T-helper 2 cell treated with Interferon-gamma antibody and Interleukin-4, amounts not matched to agents 5 μg/mL and 100 μg/mL, for 36 hours (primary cell): Measurements from ENCODE around the gene USP17L12.
A peak's percentile ranks its signal among the peaks of the same experiment; 100 is the strongest.
"Not testable (repeated sequence)": the region's sequence is repeated elsewhere in the genome, so short reads cannot be mapped to it uniquely, and the experiment has no call there.

Source experiments
- DNase-seq: peaks from one replicate; pipeline ENCODE4 v3.0.0; 2021; ENCODE audit warnings: low spot score
- H3K27ac Mint-ChIP-seq: one replicate; pipeline ENCODE4 v1.8.0; 2021; ENCODE audit warnings: mild to moderate bottlenecking, mixed read lengths
- H3K27me3 Mint-ChIP-seq: one replicate; pipeline ENCODE4 v1.8.0; 2021; ENCODE audit warnings: low read depth, mixed read lengths
- H3K36me3 Mint-ChIP-seq: one replicate; pipeline ENCODE4 v1.8.0; 2021; ENCODE audit warnings: low read depth, mixed read lengths
- H3K4me1 Mint-ChIP-seq: one replicate; pipeline ENCODE4 v1.8.0; 2021; ENCODE audit warnings: low read depth, mixed read lengths
- H3K4me3 Mint-ChIP-seq: one replicate; pipeline ENCODE4 v1.8.0; 2022; ENCODE audit warnings: mild to moderate bottlenecking, moderate library complexity, mixed read lengths
- H3K9me3 Mint-ChIP-seq: one replicate; pipeline ENCODE4 v1.8.0; 2021; ENCODE audit warnings: mixed read lengths

Gene USP17L12

GRCh38 chr4:9219852-9220251 is at the start of gene USP17L12:
Gene USP17L12, plus strand, starts transcription at chr4:9220152. Its CDS starts 0 bp downstream, at chr4:9220152.
- not testable (repeated sequence) for H3K4me3 Mint-ChIP-seq, H3K27ac Mint-ChIP-seq, H3K9me3 Mint-ChIP-seq, H3K36me3 Mint-ChIP-seq, H3K4me1 Mint-ChIP-seq, DNase-seq, H3K27me3 Mint-ChIP-seq

GRCh38 chr4:9210357-9210756 is 9.6 kb upstream of the USP17L12 start, which contains the start of gene USP17L10:
Gene USP17L10, plus strand, starts transcription at chr4:9210657. Its CDS starts 0 bp downstream, at chr4:9210657.
- not testable (repeated sequence) for DNase-seq, H3K27ac Mint-ChIP-seq, H3K27me3 Mint-ChIP-seq, H3K4me3 Mint-ChIP-seq, H3K36me3 Mint-ChIP-seq, H3K9me3 Mint-ChIP-seq, H3K4me1 Mint-ChIP-seq

- H3K9me3 Mint-ChIP-seq, H3K27ac Mint-ChIP-seq, H3K4me1 Mint-ChIP-seq, H3K36me3 Mint-ChIP-seq, H3K4me3 Mint-ChIP-seq, H3K27me3 Mint-ChIP-seq, DNase-seq: not testable (repeated sequence)
Observed at GRCh38 chr4:9214701-9215100, 5.3 kb upstream of the USP17L12 start.

- DNase-seq, H3K27me3 Mint-ChIP-seq, H3K4me3 Mint-ChIP-seq, H3K36me3 Mint-ChIP-seq, H3K4me1 Mint-ChIP-seq, H3K27ac Mint-ChIP-seq, H3K9me3 Mint-ChIP-seq: not testable (repeated sequence)
Observed at GRCh38 chr4:9215105-9215504, 4.8 kb upstream of the USP17L12 start, which contains the start of gene USP17L11. Gene USP17L11, plus strand, starts transcription at chr4:9215405. Its CDS starts 0 bp downstream, at chr4:9215405.

- H3K27me3 Mint-ChIP-seq, DNase-seq, H3K36me3 Mint-ChIP-seq, H3K4me1 Mint-ChIP-seq, H3K9me3 Mint-ChIP-seq, H3K27ac Mint-ChIP-seq, H3K4me3 Mint-ChIP-seq: not testable (repeated sequence)
Observed at GRCh38 chr4:9224596-9224995, 4.6 kb downstream of the USP17L12 start, which contains the start of gene USP17L13. Gene USP17L13, plus strand, starts transcription at chr4:9224896. Its CDS starts 0 bp downstream, at chr4:9224896.

- H3K36me3 Mint-ChIP-seq, H3K4me1 Mint-ChIP-seq, H3K9me3 Mint-ChIP-seq, H3K27ac Mint-ChIP-seq, H3K27me3 Mint-ChIP-seq, H3K4me3 Mint-ChIP-seq: not testable (repeated sequence)
- DNase-seq: peak; percentile 3
Observed at GRCh38 chr4:9230249-9230648, 10.3 kb downstream of the USP17L12 start.

- not testable (repeated sequence) for H3K4me1 Mint-ChIP-seq, H3K36me3 Mint-ChIP-seq
Observed at GRCh38 chr4:9234085-9234484, 14.1 kb downstream of the USP17L12 start, which contains the start of gene USP17L15. Gene USP17L15, plus strand, starts transcription at chr4:9234385. Its CDS starts 0 bp downstream, at chr4:9234385.

GRCh38 chr4:9238461-9238860 is 18.5 kb downstream of the USP17L12 start:
- DNase-seq, H3K27ac Mint-ChIP-seq, H3K9me3 Mint-ChIP-seq, H3K4me1 Mint-ChIP-seq, H3K27me3 Mint-ChIP-seq, H3K36me3 Mint-ChIP-seq, H3K4me3 Mint-ChIP-seq: not testable (repeated sequence)

More at GRCh38 chr4:9234085-9234484, 14.1 kb downstream of the USP17L12 start, which contains the start of gene USP17L15:
- not testable (repeated sequence) for H3K27ac Mint-ChIP-seq, H3K4me3 Mint-ChIP-seq, DNase-seq, H3K27me3 Mint-ChIP-seq, H3K9me3 Mint-ChIP-seq

GRCh38 chr4:9243579-9243978 is 23.6 kb downstream of the USP17L12 start, which contains the start of gene USP17L17:
Gene USP17L17, plus strand, starts transcription at chr4:9243879. Its CDS starts 0 bp downstream, at chr4:9243879.
- H3K36me3 Mint-ChIP-seq, H3K27ac Mint-ChIP-seq, H3K27me3 Mint-ChIP-seq, H3K9me3 Mint-ChIP-seq, H3K4me1 Mint-ChIP-seq, H3K4me3 Mint-ChIP-seq, DNase-seq: not testable (repeated sequence)

- H3K27ac Mint-ChIP-seq, H3K4me1 Mint-ChIP-seq, H3K27me3 Mint-ChIP-seq, H3K9me3 Mint-ChIP-seq, H3K36me3 Mint-ChIP-seq, DNase-seq, H3K4me3 Mint-ChIP-seq: not testable (repeated sequence)
Observed at GRCh38 chr4:9247953-9248680, 28.2 kb downstream of the USP17L12 start, which contains the start of gene USP17L18. Gene USP17L18, plus strand, starts transcription at chr4:9248630. Its CDS starts 0 bp downstream, at chr4:9248630.

- not testable (repeated sequence) for H3K27me3 Mint-ChIP-seq, DNase-seq, H3K27ac Mint-ChIP-seq, H3K4me3 Mint-ChIP-seq, H3K4me1 Mint-ChIP-seq, H3K9me3 Mint-ChIP-seq, H3K36me3 Mint-ChIP-seq
Observed at GRCh38 chr4:9253078-9253477, 33.1 kb downstream of the USP17L12 start, which contains the start of gene USP17L19. Gene USP17L19, plus strand, starts transcription at chr4:9253378. Its CDS starts 0 bp downstream, at chr4:9253378.

GRCh38 chr4:9257824-9258223 is 37.9 kb downstream of the USP17L12 start, which contains the start of gene USP17L20:
Gene USP17L20, plus strand, starts transcription at chr4:9258124. Its CDS starts 0 bp downstream, at chr4:9258124.
- not testable (repeated sequence) for DNase-seq, H3K4me3 Mint-ChIP-seq, H3K9me3 Mint-ChIP-seq, H3K36me3 Mint-ChIP-seq, H3K27ac Mint-ChIP-seq, H3K27me3 Mint-ChIP-seq, H3K4me1 Mint-ChIP-seq

GRCh38 chr4:9262572-9262971 is 42.6 kb downstream of the USP17L12 start, which contains the start of gene USP17L21:
Gene USP17L21, plus strand, starts transcription at chr4:9262872. Its CDS starts 0 bp downstream, at chr4:9262872.
- H3K36me3 Mint-ChIP-seq, H3K4me3 Mint-ChIP-seq, H3K27me3 Mint-ChIP-seq, H3K9me3 Mint-ChIP-seq, DNase-seq, H3K27ac Mint-ChIP-seq, H3K4me1 Mint-ChIP-seq: not testable (repeated sequence)

- H3K9me3 Mint-ChIP-seq, H3K4me3 Mint-ChIP-seq, H3K27ac Mint-ChIP-seq, H3K4me1 Mint-ChIP-seq, H3K36me3 Mint-ChIP-seq, H3K27me3 Mint-ChIP-seq, DNase-seq: not testable (repeated sequence)
Observed at GRCh38 chr4:9267319-9267718, 47.4 kb downstream of the USP17L12 start, which contains the start of gene USP17L22. Gene USP17L22, plus strand, starts transcription at chr4:9267619. Its CDS starts 0 bp downstream, at chr4:9267619.
